Measurements from ENCODE around the gene METTL25. TPM values are rescaled to one million over a fixed set of nuclear protein-coding genes. Genes with fewer than 3 reads are reported as not detected.

METTL25 gene
- polyA plus RNA-seq, 1 donor from 2014 or later = 11.1 TPM

GRCh38 chr12:82314406-82314892, 43.9 kb upstream of the METTL25 start:
- H3K4me3 ChIP-seq (ENCODE audit: low read length) = no peak overlapping the region
- H3K9me2 ChIP-seq (ENCODE audit: insufficient read depth, low read length) = no peaks in the 10 kb centered on the region
- H3K79me2 ChIP-seq (replicated peaks; ENCODE audit: insufficient read depth, low read length) = no peaks in the 10 kb centered on the region
- H3K9ac ChIP-seq (ENCODE audit: low read length) = no peak overlapping the region
- TF ChIP-seq MXI1 (conservative IDR thresholded peaks at IDR 0.05; ENCODE audit: poor library complexity, severe bottlenecking) = no peak
- no peak for TF ChIP-seq EZH2 (IDR thresholded peaks at IDR 0.05; ENCODE audit: borderline replicate concordance, insufficient read depth, low read length, poor library complexity, severe bottlenecking)
- no peak for TF ChIP-seq RAD21 (conservative IDR thresholded peaks at IDR 0.05)
- TF ChIP-seq REST (IDR thresholded peaks at IDR 0.05; ENCODE audit: borderline replicate concordance) = no peak
- TF ChIP-seq POLR2AphosphoS5 (IDR thresholded peaks at IDR 0.05) = no peak
- no peak for TF ChIP-seq TAF1 (IDR thresholded peaks at IDR 0.05; ENCODE audit: low read depth)
- no peak for TF ChIP-seq CTCF (IDR thresholded peaks at IDR 0.05; ENCODE audit: poor library complexity, severe bottlenecking)
- no peak for TF ChIP-seq SMC3 (conservative IDR thresholded peaks at IDR 0.05; ENCODE audit: poor library complexity)
- no peak for TF ChIP-seq EP300 (conservative IDR thresholded peaks at IDR 0.05; ENCODE audit: poor library complexity, severe bottlenecking)
- no peak overlapping the region for H3K27ac ChIP-seq (ENCODE audit: low read length)
- no peak overlapping the region for H2AFZ ChIP-seq (ENCODE audit: low read depth, low read length)
- no peaks in the 10 kb centered on the region for H4K20me1 ChIP-seq (ENCODE audit: insufficient read depth)
- no peaks in the 10 kb centered on the region for H3K27me3 ChIP-seq (ENCODE audit: insufficient read depth, low read depth, low read length)
- H3F3A ChIP-seq (ENCODE audit: insufficient read depth, low read length, poor library complexity, severe bottlenecking) = no peaks in the 10 kb centered on the region
- H3K36me3 ChIP-seq (ENCODE audit: insufficient read depth, low read length) = no peaks in the 10 kb centered on the region
- H3K9me3 ChIP-seq (ENCODE audit: low read length) = no peaks in the 10 kb centered on the region
- H3K4me2 ChIP-seq (ENCODE audit: low read length) = no peak overlapping the region

- no peak for TF ChIP-seq MXI1 (conservative IDR thresholded peaks at IDR 0.05; ENCODE audit: poor library complexity, severe bottlenecking)
- TF ChIP-seq TAF1 (IDR thresholded peaks at IDR 0.05; ENCODE audit: low read depth) = no peak
- no peak for TF ChIP-seq SMC3 (conservative IDR thresholded peaks at IDR 0.05; ENCODE audit: poor library complexity)
- TF ChIP-seq EZH2 (IDR thresholded peaks at IDR 0.05; ENCODE audit: borderline replicate concordance, insufficient read depth, low read length, poor library complexity, severe bottlenecking) = no peak
- no peak for TF ChIP-seq POLR2AphosphoS5 (IDR thresholded peaks at IDR 0.05)
- TF ChIP-seq CTCF (IDR thresholded peaks at IDR 0.05; ENCODE audit: poor library complexity, severe bottlenecking) = no peak
- no peak for TF ChIP-seq EP300 (conservative IDR thresholded peaks at IDR 0.05; ENCODE audit: poor library complexity, severe bottlenecking)
- TF ChIP-seq REST (IDR thresholded peaks at IDR 0.05; ENCODE audit: borderline replicate concordance) = no peak
- no peak for TF ChIP-seq RAD21 (conservative IDR thresholded peaks at IDR 0.05)
- Histone ChIP-seq H3K79me2 (replicated peaks; ENCODE audit: insufficient read depth, low read length) (no peaks in the 10 kb centered on the region), H3K4me3 (ENCODE audit: low read length) (no peak overlapping the region), H2AFZ (ENCODE audit: low read depth, low read length) (no peak overlapping the region), H3F3A (ENCODE audit: insufficient read depth, low read length, poor library complexity, severe bottlenecking) (no peaks in the 10 kb centered on the region), H3K27me3 (ENCODE audit: insufficient read depth, low read depth, low read length) (no peaks in the 10 kb centered on the region), H3K9me2 (ENCODE audit: insufficient read depth, low read length) (no peaks in the 10 kb centered on the region), H4K20me1 (ENCODE audit: insufficient read depth) (no peaks in the 10 kb centered on the region), H3K9ac (ENCODE audit: low read length) (no peak overlapping the region), H3K4me2 (ENCODE audit: low read length) (no peak overlapping the region), H3K36me3 (ENCODE audit: insufficient read depth, low read length) (no peaks in the 10 kb centered on the region), H3K27ac (ENCODE audit: low read length) (no peak overlapping the region), H3K9me3 (ENCODE audit: low read length) (no peaks in the 10 kb centered on the region)
Measured at GRCh38 chr12:82319276-82319675, 39.1 kb upstream of the METTL25 start.

Data from neural cell (in vitro differentiated cells).